ENCODE measurements around the gene GCFC2.
A peak's percentile ranks its signal among the peaks of the same experiment; 100 is the strongest.
"Not testable (repeated sequence)": the region's sequence is repeated elsewhere in the genome, so short reads cannot be mapped to it uniquely, and the experiment has no call there.

The GCFC2 gene

GRCh38 chr2:75679556-75679955, 31.2 kb downstream of the GCFC2 start:
- no peak for DNase-seq

- DNase-seq, result no peak
These were observed 34.3 kb downstream of the GCFC2 start for GRCh38 chr2:75676464-75676863.

GRCh38 chr2:75675908-75676307, 34.8 kb downstream of the GCFC2 start:
- DNase-seq, result no peak

GRCh38 chr2:75675423-75675822, 35.3 kb downstream of the GCFC2 start:
- DNase-seq, result not testable (repeated sequence)

- no peak for DNase-seq
These were observed 42.8 kb downstream of the GCFC2 start for GRCh38 chr2:75667884-75668283.

GRCh38 chr2:75666911-75667310, 43.8 kb downstream of the GCFC2 start:
- no peak for DNase-seq

GRCh38 chr2:75657798-75658197, 52.9 kb downstream of the GCFC2 start:
- DNase-seq, result no peak

GRCh38 chr2:75656563-75656962, 54.2 kb downstream of the GCFC2 start:
- no peak for DNase-seq

GRCh38 chr2:75655861-75656260, 54.9 kb downstream of the GCFC2 start:
- DNase-seq, result no peak

- DNase-seq, result no peak
These were observed 56.7 kb downstream of the GCFC2 start for GRCh38 chr2:75654012-75654411.

- no peak for DNase-seq
These were observed 62.9 kb downstream of the GCFC2 start for GRCh38 chr2:75647771-75648170.

GRCh38 chr2:75646583-75647425, 63.9 kb downstream of the GCFC2 start, which contains the start of gene MRPL19:
Gene MRPL19 (plus strand): TSS chr2:75646783. CDS start chr2:75646808, 25 bp downstream.
- peak; percentile 80 for DNase-seq

- DNase-seq, result no peak
These were observed 64.6 kb downstream of the GCFC2 start for GRCh38 chr2:75646090-75646582.

- no peak for DNase-seq
These were observed 65.1 kb downstream of the GCFC2 start for GRCh38 chr2:75645643-75646042.

GRCh38 chr2:75643980-75644379, 66.7 kb downstream of the GCFC2 start:
- DNase-seq, result no peak

GRCh38 chr2:75641587-75641986, 69.1 kb downstream of the GCFC2 start:
- DNase-seq, result no peak

GRCh38 chr2:75640621-75641121, 70.0 kb downstream of the GCFC2 start:
- DNase-seq, result peak; percentile 45

- DNase-seq, result no peak
These were observed 73.1 kb downstream of the GCFC2 start for GRCh38 chr2:75637568-75637967.

GRCh38 chr2:75634945-75635344, 75.8 kb downstream of the GCFC2 start:
- no peak for DNase-seq

GRCh38 chr2:75633620-75634019, 77.1 kb downstream of the GCFC2 start:
- no peak for DNase-seq

- no peak for DNase-seq
These were observed 77.9 kb downstream of the GCFC2 start for GRCh38 chr2:75632813-75633212.

GRCh38 chr2:75632091-75632701, 78.5 kb downstream of the GCFC2 start:
- DNase-seq, result no peak

- peak; percentile 36 for DNase-seq
These were observed 82.7 kb downstream of the GCFC2 start for GRCh38 chr2:75627902-75628504.

- DNase-seq, result no peak
These were observed 87.8 kb downstream of the GCFC2 start for GRCh38 chr2:75622929-75623328.

Data from NCI-H446 treated with DMSO at 0.1 percent for 48 hours (cell line).